CD4-positive, alpha-beta T cell (primary cell): ENCODE data around the gene CTAGE1. TPM values are rescaled to one million over a fixed set of nuclear protein-coding genes. Genes with fewer than 3 reads are reported as not detected.

Experiments used
- ATAC-seq: fragments of 200-7000 bp; cut with Tn5 transposase; one replicate; pipeline ENCODE4 v1.10.0; 2022; ENCODE audit warnings: mild to moderate bottlenecking; ENCODE audit not compliant: poor library complexity
- CTCF ChIA-PET: fragments of 350-600 bp; sonication (Branson Sonifier 250); formaldehyde crosslinking; loops from one replicate; lab custom pipeline; 2021; ENCODE audit warnings: antibody characterized with exemption, inconsistent platforms; lab: Charles Lee
- POLR2A ChIA-PET: fragments of 350-600 bp; sonication (Branson Sonifier 250); formaldehyde crosslinking; loops from one replicate; lab custom pipeline; 2021; ENCODE audit warnings: antibody characterized with exemption, inconsistent platforms; lab: Charles Lee
- DNase-seq, 14 experiments: peaks; one replicate each; pipeline ENCODE4 v3.0.0-alpha.2; 2013 to 2020; ENCODE audit warnings: mixed read lengths in 2 of 14
- H3K27ac ChIP-seq, 2 donors: one replicate each; pipeline versions ENCODE4 v1.5.1 to v1.7.0; 2013; ENCODE audit warnings: low read length in 2 of 2, low read depth in 1 of 2, mild to moderate bottlenecking in 1 of 2
- H3K27me3 ChIP-seq, 2 experiments: 1 replicate in 1 of 2; 2 replicates in 1 of 2; pipeline versions ENCODE4 v1.6.1 to v1.7.0; 2013; ENCODE audit warnings: low read length in 2 of 2, control low read depth in 1 of 2, mild to moderate bottlenecking in 1 of 2, moderate library complexity in 1 of 2; ENCODE audit not compliant: insufficient read depth in 2 of 2, control insufficient read depth in 1 of 2
- H3K36me3 ChIP-seq: one replicate; pipeline ENCODE4 v1.6.1; 2013; ENCODE audit warnings: low read length, control low read depth; ENCODE audit not compliant: insufficient read depth
- H3K4me1 ChIP-seq: one replicate; pipeline ENCODE4 v1.6.1; 2013; ENCODE audit warnings: low read length, control low read depth; ENCODE audit not compliant: insufficient read depth
- H3K4me3 ChIP-seq: one replicate; pipeline ENCODE4 v1.5.1; 2013; ENCODE audit warnings: mild to moderate bottlenecking, low read length, moderate library complexity
- H3K9me3 ChIP-seq, 2 experiments: 1 replicate in 1 of 2; 2 replicates in 1 of 2; pipeline versions ENCODE4 v1.6.1 to v1.7.0; 2013; ENCODE audit warnings: low read length in 2 of 2, mild to moderate bottlenecking in 2 of 2, control low read depth in 1 of 2, moderate library complexity in 1 of 2; ENCODE audit not compliant: control insufficient read depth in 1 of 2, insufficient read depth in 1 of 2
- H3K27ac Mint-ChIP-seq: one replicate; pipeline ENCODE4 v1.8.0; 2020; ENCODE audit warnings: mixed read lengths
- H3K27me3 Mint-ChIP-seq: one replicate; pipeline ENCODE4 v1.8.0; 2021; ENCODE audit warnings: mixed read lengths
- H3K36me3 Mint-ChIP-seq: one replicate; pipeline ENCODE4 v1.8.0; 2021; ENCODE audit warnings: low read depth, mixed read lengths
- H3K4me1 Mint-ChIP-seq: one replicate; pipeline ENCODE4 v1.8.0; 2021; ENCODE audit warnings: low read depth, mixed read lengths
- H3K4me3 Mint-ChIP-seq: one replicate; pipeline ENCODE4 v1.8.0; 2020; ENCODE audit warnings: mild to moderate bottlenecking, mixed read lengths
- H3K9me3 Mint-ChIP-seq: one replicate; pipeline ENCODE4 v1.8.0; 2020; ENCODE audit warnings: mixed read lengths
- intact Hi-C, 2 experiments: fragments of 100-400 bp; cut with DNase I in 1 of 2; cut with micrococcal nuclease in 1 of 2; formaldehyde crosslinking; loops; one replicate each; pipeline versions ENCODE4 v1.15.1 to v1.9.0; 2023 to 2025; cut with DNase I, micrococcal nuclease
- total RNA-seq, 174 experiments: library from RNA in 2 of 174; stranded (reverse) in 2 of 174; gene quantifications; one replicate each; pipeline ENCODE4 v1.2.3 and lab custom pipeline; 2021 to 2026
- TF ChIP-seq, protein P1 (sequence below): fragments of 200-600 bp; IDR thresholded peaks from one replicate; pipeline ENCODE4 v1.8.0; 2022; ENCODE audit warnings: antibody characterized with exemption, mild to moderate bottlenecking

The CTAGE1 gene
- total RNA-seq, 2 experiments from 2014 or later: not detected

DNA sequence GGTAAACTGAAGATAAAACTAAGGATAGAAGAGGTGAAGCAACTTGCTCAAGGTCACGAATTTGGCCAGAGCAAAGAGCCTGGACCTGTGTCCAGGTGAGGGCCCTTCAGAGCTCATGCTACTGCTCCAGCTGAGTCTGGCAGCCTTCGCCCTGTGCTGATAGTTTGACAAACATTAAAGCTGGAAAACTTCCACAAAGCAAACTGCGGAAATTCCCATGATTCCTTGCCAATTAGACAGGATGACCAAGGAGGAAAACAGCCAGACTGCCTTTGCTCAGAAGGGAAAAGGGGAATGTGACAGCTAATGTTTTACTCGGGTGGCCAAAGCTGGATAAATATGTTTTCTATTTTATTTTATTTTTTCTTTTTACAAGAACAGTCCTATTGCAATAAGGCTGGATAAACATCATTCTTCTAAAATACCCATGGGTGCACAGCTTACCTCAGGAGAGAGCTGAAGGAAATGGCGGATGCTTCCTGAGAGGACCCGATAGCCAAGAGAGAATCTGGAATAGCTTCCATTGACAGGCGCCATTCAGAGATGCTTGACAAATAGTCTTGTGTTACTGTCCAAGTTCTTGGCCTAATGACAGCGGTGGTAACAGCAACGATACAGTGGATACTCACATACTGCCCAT, 5.3 kb upstream of the CTAGE1 start:
- no peaks in the 10 kb centered on the region for H3K36me3 ChIP-seq
- Mint-ChIP-seq H3K27ac (no peak overlapping the region), H3K27me3 (peaks cover 4% of the 10 kb centered on the region), H3K36me3 (no peaks in the 10 kb centered on the region), H3K4me3 (no peak overlapping the region), H3K9me3 (peaks cover 2% of the 10 kb centered on the region), H3K4me1 (no peaks in the 10 kb centered on the region)
- H3K4me1 ChIP-seq: no peaks in the 10 kb centered on the region
- CTCF ChIA-PET: no interaction called here
- H3K4me3 ChIP-seq: no peak overlapping the region
- H3K27me3 ChIP-seq: no peaks in the 10 kb centered on the region
- TF ChIP-seq, protein P1, sequence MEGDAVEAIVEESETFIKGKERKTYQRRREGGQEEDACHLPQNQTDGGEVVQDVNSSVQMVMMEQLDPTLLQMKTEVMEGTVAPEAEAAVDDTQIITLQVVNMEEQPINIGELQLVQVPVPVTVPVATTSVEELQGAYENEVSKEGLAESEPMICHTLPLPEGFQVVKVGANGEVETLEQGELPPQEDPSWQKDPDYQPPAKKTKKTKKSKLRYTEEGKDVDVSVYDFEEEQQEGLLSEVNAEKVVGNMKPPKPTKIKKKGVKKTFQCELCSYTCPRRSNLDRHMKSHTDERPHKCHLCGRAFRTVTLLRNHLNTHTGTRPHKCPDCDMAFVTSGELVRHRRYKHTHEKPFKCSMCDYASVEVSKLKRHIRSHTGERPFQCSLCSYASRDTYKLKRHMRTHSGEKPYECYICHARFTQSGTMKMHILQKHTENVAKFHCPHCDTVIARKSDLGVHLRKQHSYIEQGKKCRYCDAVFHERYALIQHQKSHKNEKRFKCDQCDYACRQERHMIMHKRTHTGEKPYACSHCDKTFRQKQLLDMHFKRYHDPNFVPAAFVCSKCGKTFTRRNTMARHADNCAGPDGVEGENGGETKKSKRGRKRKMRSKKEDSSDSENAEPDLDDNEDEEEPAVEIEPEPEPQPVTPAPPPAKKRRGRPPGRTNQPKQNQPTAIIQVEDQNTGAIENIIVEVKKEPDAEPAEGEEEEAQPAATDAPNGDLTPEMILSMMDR: no peak
- no peak overlapping the region for H3K27ac ChIP-seq
- POLR2A ChIA-PET: no interaction called here
- intact Hi-C loops: no loop called here
- DNase-seq (no peak), ATAC-seq (no peak)
- H3K9me3 ChIP-seq: peaks cover 0 to 9% of the 10 kb centered on the region in 2 experiments

- Histone ChIP-seq H3K4me3 (no peak overlapping the region), H3K4me1 (no peaks in the 10 kb centered on the region), H3K9me3 (peaks cover 0 to 14% of the 10 kb centered on the region in 2 experiments), H3K27ac (no peak overlapping the region), H3K27me3 (no peaks in the 10 kb centered on the region), H3K36me3 (no peaks in the 10 kb centered on the region)
- no peak for ATAC-seq
- Mint-ChIP-seq H3K27me3 (peaks cover 4% of the 10 kb centered on the region), H3K4me1 (no peaks in the 10 kb centered on the region), H3K4me3 (no peak overlapping the region), H3K27ac (no peak overlapping the region), H3K9me3 (peaks cover 4% of the 10 kb centered on the region), H3K36me3 (no peaks in the 10 kb centered on the region)
- CTCF ChIA-PET: no interaction called here
- POLR2A ChIA-PET: no interaction called here
- intact Hi-C loops: no loop called here
- no peak for DNase-seq
- TF ChIP-seq, protein P1: no peak
These were observed 2.9 kb upstream of the CTAGE1 start for GRCh38 chr18:22420652-22421051.

DNA sequence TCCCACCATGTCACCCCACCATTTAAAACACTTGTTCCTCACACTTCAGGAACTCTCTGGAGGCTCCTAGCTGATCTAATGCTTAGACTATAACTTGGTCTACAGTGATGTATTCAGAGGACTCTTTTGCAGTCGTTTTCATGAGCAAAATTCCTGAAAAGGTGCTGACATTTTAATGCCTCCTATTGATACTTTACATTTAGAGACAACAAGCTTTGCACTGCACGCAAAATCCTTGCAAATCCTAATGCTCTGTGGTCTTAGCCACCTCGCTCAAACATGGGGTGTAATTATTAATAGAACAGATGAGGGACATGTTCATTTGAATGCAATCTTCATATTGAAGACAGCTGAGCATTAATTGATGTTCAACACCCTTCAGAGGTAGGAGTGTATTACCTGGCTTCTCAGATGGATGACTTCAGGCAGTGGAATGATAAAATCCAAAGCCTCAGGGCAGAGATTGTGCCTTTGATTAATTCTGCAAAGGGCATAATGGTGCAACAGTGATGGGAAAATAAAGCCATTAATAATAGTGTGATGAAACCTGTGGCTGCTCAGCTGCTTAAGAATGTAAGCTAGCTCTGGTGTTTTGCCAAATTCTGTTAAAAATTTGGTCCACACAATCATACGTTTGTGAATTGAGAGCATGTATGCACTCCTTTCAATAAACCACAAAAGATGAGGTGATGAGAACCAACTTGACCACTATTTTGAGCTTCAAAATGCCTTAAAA, 5.4 kb downstream of the CTAGE1 start:
- H3K4me1 ChIP-seq: no peaks in the 10 kb centered on the region
- H3K27ac ChIP-seq: no peak overlapping the region
- DNase-seq (no peak), ATAC-seq (no peak)
- H3K27ac Mint-ChIP-seq: no peak overlapping the region
- no peaks in the 10 kb centered on the region for H3K27me3 Mint-ChIP-seq
- no peaks in the 10 kb centered on the region for H3K36me3 Mint-ChIP-seq
- no peaks in the 10 kb centered on the region for H3K36me3 ChIP-seq
- H3K4me3 ChIP-seq: no peak overlapping the region
- intact Hi-C loops: no loop called here
- ChIA-PET CTCF (no interaction called here), POLR2A (no interaction called here)
- peaks cover 0 to 4% of the 10 kb centered on the region in 2 experiments for H3K9me3 ChIP-seq
- no peaks in the 10 kb centered on the region for H3K27me3 ChIP-seq
- peaks cover 10% of the 10 kb centered on the region for H3K9me3 Mint-ChIP-seq
- TF ChIP-seq, protein P1: no peak
- H3K4me1 Mint-ChIP-seq: no peaks in the 10 kb centered on the region
- no peak overlapping the region for H3K4me3 Mint-ChIP-seq
